GM18498 (cell line): ENCODE results near the gene IPO4.
A peak's percentile ranks its signal among the peaks of the same experiment; 100 is the strongest.

Source experiments
- ATAC-seq: cut with Tn5 transposase; IDR thresholded peaks from one replicate; pipeline ENCODE4 v1.9.1; 2021; ENCODE audit warnings: mild to moderate bottlenecking, moderate library complexity; ENCODE audit not compliant: unreplicated experiment

The IPO4 gene

GRCh38 chr14:24150993-24151392 lies 37.6 kb downstream of the IPO4 start:
- ATAC-seq: no peak

- ATAC-seq: no peak
Measured at GRCh38 chr14:24150567-24150966, 38.0 kb downstream of the IPO4 start.

- ATAC-seq: no peak
Measured at GRCh38 chr14:24150061-24150460, 38.6 kb downstream of the IPO4 start.

GRCh38 chr14:24149302-24149969 lies 39.2 kb downstream of the IPO4 start:
- no peak for ATAC-seq

GRCh38 chr14:24147761-24148428 lies 40.7 kb downstream of the IPO4 start:
- peak; percentile 0 for ATAC-seq

- peak; percentile 79 for ATAC-seq
Measured at GRCh38 chr14:24146978-24147760, 41.4 kb downstream of the IPO4 start, which contains the start of gene RNF31. Gene RNF31 (plus strand): TSS chr14:24147498. CDS start chr14:24147699, 201 bp downstream.

GRCh38 chr14:24146453-24146977 lies 42.1 kb downstream of the IPO4 start, which contains the start of gene PSME2:
Gene PSME2 (minus strand): TSS chr14:24146610. CDS start chr14:24146581, 29 bp downstream.
- ATAC-seq: peak; percentile 69

- no peak for ATAC-seq
Measured at GRCh38 chr14:24145690-24146452, 42.7 kb downstream of the IPO4 start.

- no peak for ATAC-seq
Measured at GRCh38 chr14:24145219-24145618, 43.4 kb downstream of the IPO4 start.

- no peak for ATAC-seq
Measured at GRCh38 chr14:24144451-24144850, 44.2 kb downstream of the IPO4 start.

GRCh38 chr14:24143511-24143910 lies 45.1 kb downstream of the IPO4 start:
- no peak for ATAC-seq

- peak; percentile 88 for ATAC-seq
Measured at GRCh38 chr14:24141097-24141880, 47.3 kb downstream of the IPO4 start, which contains the start of gene EMC9. Gene EMC9 (minus strand): TSS chr14:24141591. CDS start chr14:24141304, 287 bp downstream.

- ATAC-seq: no peak
Measured at GRCh38 chr14:24139272-24139934, 49.2 kb downstream of the IPO4 start.

GRCh38 chr14:24138396-24139271 lies 50.0 kb downstream of the IPO4 start:
- ATAC-seq: no peak

- no peak for ATAC-seq
Measured at GRCh38 chr14:24137529-24138395, 50.9 kb downstream of the IPO4 start.

GRCh38 chr14:24136684-24137528 lies 51.7 kb downstream of the IPO4 start:
- no peak for ATAC-seq
